Osteoblast (primary cell): ENCODE measurements around the gene HPN. TPM values are rescaled to one million over a fixed set of nuclear protein-coding genes. Genes with fewer than 3 reads are reported as not detected.

Source experiments
- DNase-seq: peaks from one replicate; pipeline ENCODE4 v3.0.0; 2011; ENCODE audit warnings: low spot score, mixed read lengths; ENCODE audit not compliant: insufficient read length; ENCODE audit errors: missing footprints
- H2AFZ ChIP-seq: 2 replicates; pipeline ENCODE4 v1.6.0; 2011; ENCODE audit warnings: mild to moderate bottlenecking, low read length
- H3K27ac ChIP-seq: 2 replicates; pipeline ENCODE4 v1.5.1; 2011; ENCODE audit warnings: mild to moderate bottlenecking, low read depth, low read length, moderate library complexity
- H3K27me3 ChIP-seq: 2 replicates; pipeline ENCODE4 v1.6.0; 2012; ENCODE audit warnings: mild to moderate bottlenecking, control low read depth, inconsistent platforms, low read length, moderate library complexity; ENCODE audit not compliant: insufficient read depth
- H3K36me3 ChIP-seq: 2 replicates; pipeline ENCODE4 v1.5.1; 2011; ENCODE audit warnings: mild to moderate bottlenecking, low read length, control low read depth, moderate library complexity; ENCODE audit not compliant: insufficient read depth
- H3K4me1 ChIP-seq: 2 replicates; pipeline ENCODE4 v1.5.1; 2011; ENCODE audit warnings: mild to moderate bottlenecking, low read length, control low read depth, moderate library complexity; ENCODE audit not compliant: insufficient read depth
- H3K4me2 ChIP-seq: 2 replicates; pipeline ENCODE4 v1.6.0; 2011; ENCODE audit warnings: mild to moderate bottlenecking, low read length; ENCODE audit not compliant: insufficient read depth
- H3K4me3 ChIP-seq: fragments of 200-600 bp; sonication (generic); 3 replicates; pipeline ENCODE4 v1.5.1; 2012; ENCODE audit warnings: mild to moderate bottlenecking, low read length, inconsistent platforms; ENCODE audit not compliant: insufficient read depth
- H3K79me2 ChIP-seq: 2 replicates; pipeline ENCODE4 v1.6.0; 2012; ENCODE audit warnings: mild to moderate bottlenecking, low read length, control low read depth, inconsistent platforms; ENCODE audit not compliant: insufficient read depth
- H3K9me3 ChIP-seq: 2 replicates; pipeline ENCODE4 v1.5.1; 2011; ENCODE audit warnings: low read depth, low read length, control low read depth
- H4K20me1 ChIP-seq: 2 replicates; pipeline ENCODE4 v1.6.0; 2012; ENCODE audit warnings: mild to moderate bottlenecking, low read length, control low read depth; ENCODE audit not compliant: insufficient read depth
- total RNA-seq: library from RNA; depleted of rRNA; stranded (reverse); fragments of >200 nt; gene quantifications from 2 replicates; pipeline ENCODE4 v1.2.3, GENCODE V29; 2012
- TF ChIP-seq, protein P1 (sequence below): IDR thresholded peaks from 2 replicates; pipeline ENCODE4 v1.5.1; 2011; ENCODE audit warnings: mild to moderate bottlenecking, low read depth, low read length, moderate library complexity; ENCODE audit errors: extremely low read depth

HPN gene
- total RNA-seq, 1 donor, result under 0.01 TPM

DNA sequence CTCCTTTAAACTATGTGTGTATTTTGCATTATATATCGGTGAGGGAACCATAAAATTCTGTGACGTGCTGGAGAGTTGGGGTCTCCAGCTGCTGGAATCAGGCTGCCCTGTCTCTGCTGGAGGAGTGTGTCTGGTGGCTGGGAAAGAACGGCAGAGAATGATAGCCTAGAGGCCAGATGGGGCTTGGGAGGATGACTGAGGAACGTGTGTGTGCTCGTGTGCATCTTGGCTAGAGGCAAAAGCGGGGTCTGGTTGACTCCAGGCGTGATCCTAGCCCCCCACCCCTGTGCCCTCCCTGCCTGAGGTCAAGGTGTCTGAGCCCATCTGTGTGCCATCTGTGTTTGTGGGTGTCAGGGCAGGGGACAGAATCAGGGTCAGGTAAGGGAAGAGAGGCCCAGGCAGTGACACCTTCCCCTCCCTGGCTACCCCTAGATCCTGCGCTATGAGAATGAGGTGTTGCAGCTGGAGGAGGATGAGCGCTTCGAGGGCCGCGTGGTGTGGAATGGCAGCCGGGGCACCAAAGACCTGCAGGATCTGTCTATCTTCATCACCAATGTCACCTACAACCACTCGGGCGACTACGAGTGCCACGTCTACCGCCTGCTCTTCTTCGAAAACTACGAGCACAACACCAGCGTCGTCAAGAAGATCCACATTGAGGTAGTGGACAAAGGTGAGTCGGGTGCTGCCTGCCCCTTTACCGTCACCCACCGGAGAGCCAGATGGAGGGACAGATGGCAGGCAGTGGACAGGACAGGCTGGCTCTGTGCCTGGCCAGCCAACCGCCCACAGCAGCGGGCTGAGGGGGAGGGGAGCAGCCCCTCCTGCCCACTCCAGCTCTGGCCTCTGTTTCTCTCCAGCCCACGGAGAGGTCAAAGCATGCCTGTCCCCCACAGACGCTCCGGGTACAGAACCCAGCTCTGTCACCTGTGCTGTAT is 8.2 kb upstream of the HPN start:
- H3K27ac ChIP-seq, result no peak overlapping the region
- peak; percentile 72 for DNase-seq
- H2AFZ ChIP-seq, result no peak overlapping the region
- TF ChIP-seq, protein P1, sequence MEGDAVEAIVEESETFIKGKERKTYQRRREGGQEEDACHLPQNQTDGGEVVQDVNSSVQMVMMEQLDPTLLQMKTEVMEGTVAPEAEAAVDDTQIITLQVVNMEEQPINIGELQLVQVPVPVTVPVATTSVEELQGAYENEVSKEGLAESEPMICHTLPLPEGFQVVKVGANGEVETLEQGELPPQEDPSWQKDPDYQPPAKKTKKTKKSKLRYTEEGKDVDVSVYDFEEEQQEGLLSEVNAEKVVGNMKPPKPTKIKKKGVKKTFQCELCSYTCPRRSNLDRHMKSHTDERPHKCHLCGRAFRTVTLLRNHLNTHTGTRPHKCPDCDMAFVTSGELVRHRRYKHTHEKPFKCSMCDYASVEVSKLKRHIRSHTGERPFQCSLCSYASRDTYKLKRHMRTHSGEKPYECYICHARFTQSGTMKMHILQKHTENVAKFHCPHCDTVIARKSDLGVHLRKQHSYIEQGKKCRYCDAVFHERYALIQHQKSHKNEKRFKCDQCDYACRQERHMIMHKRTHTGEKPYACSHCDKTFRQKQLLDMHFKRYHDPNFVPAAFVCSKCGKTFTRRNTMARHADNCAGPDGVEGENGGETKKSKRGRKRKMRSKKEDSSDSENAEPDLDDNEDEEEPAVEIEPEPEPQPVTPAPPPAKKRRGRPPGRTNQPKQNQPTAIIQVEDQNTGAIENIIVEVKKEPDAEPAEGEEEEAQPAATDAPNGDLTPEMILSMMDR, result no peak
- H4K20me1 ChIP-seq, result no peaks in the 10 kb centered on the region
- no peak overlapping the region for H3K4me2 ChIP-seq
- no peaks in the 10 kb centered on the region for H3K27me3 ChIP-seq
- no peak overlapping the region for H3K4me3 ChIP-seq
- no peaks in the 10 kb centered on the region for H3K36me3 ChIP-seq
- H3K79me2 ChIP-seq, result no peaks in the 10 kb centered on the region
- peaks cover 5% of the 10 kb centered on the region for H3K4me1 ChIP-seq
- no peaks in the 10 kb centered on the region for H3K9me3 ChIP-seq

DNA sequence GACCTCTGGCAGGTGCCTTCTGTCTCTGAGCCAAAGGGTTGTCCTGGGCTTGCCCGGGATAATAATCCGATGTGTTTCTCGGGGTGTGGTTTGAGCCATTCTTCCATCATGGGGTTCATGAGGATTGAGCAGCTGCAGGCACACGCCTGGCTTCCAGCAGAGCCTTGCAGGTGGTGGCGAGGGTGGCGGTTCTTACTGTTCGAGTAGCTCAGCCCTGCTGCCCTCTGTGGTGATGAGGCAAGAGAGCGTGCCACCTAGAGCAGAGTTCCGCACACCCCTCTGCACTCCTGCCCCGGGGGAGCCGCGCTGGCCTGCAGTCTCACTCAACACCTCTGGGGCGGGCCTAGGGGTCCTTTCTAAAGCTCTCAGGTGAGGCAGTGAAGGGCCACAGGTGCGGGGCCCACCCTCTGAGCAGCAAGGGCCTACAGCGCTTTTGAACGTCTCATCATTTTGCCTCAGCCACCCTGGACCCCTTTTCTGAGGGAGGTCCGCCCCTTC is 7.5 kb upstream of the HPN start:
- Histone ChIP-seq H3K36me3 (no peaks in the 10 kb centered on the region), H4K20me1 (no peaks in the 10 kb centered on the region), H3K79me2 (no peaks in the 10 kb centered on the region), H3K27me3 (no peaks in the 10 kb centered on the region), H3K4me2 (no peak overlapping the region), H3K27ac (no peak overlapping the region), H3K4me1 (peaks cover 5% of the 10 kb centered on the region), H2AFZ (no peak overlapping the region), H3K9me3 (no peaks in the 10 kb centered on the region), H3K4me3 (no peak overlapping the region)
- peak; percentile 66 for DNase-seq
- TF ChIP-seq, protein P1, result no peak

DNA sequence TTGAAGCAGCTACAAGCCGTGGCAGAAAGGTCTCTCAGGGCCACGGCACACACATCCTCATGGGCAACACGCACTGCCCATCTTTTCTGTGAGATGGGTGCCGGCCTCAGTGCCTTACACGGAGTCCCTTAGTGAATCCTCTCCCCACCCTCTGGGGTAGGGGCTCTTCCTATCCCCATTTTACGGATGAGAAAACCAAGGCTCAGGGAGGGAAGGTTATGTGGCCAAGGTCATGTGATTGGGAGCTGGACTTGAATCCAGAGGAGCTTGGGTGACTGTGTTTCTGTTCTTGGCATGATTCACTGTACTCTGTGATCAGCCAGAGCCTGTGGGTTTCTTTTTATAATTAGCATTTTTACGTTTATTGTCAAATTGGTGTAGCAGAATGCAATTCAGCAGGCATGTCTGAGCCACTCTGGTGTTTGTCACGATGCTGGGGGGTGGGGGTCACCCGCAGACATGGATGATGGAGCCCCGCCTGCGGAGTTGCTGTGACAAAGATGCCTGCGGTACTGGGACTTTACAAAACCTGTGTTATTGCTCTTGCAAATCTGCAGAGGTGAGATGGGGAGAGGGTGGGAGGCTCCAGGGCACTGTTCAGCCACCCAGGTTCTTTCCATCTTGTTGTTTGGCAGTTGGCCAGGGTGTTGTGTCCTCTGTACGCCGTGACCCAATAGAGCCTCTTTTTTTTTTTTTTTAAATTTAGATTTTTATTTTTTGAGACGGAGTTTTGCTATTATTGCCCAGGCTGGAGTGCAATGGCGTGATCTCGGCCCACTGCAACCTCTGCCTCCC is 6.7 kb upstream of the HPN start:
- Histone ChIP-seq H3K27ac (no peak overlapping the region), H2AFZ (no peak overlapping the region), H3K4me1 (peaks cover 3% of the 10 kb centered on the region), H3K9me3 (no peaks in the 10 kb centered on the region), H3K79me2 (no peaks in the 10 kb centered on the region), H3K4me2 (no peak overlapping the region), H3K36me3 (no peaks in the 10 kb centered on the region), H3K27me3 (no peaks in the 10 kb centered on the region), H4K20me1 (no peaks in the 10 kb centered on the region), H3K4me3 (no peak overlapping the region)
- TF ChIP-seq, protein P1, result no peak
- DNase-seq, result peak; percentile 82
